CD14-positive monocyte (primary cell): ENCODE results near the gene COX6A1. TPM values are rescaled to one million over a fixed set of nuclear protein-coding genes. Genes with fewer than 3 reads are reported as not detected.

Experiments used
- DNase-seq, 3 donors: peaks; one replicate each; pipeline ENCODE4 v3.0.0-alpha.2; 2011 to 2022
- H2AFZ ChIP-seq: 2 replicates; pipeline ENCODE4 v1.6.0; 2012; ENCODE audit warnings: mild to moderate bottlenecking, low read depth, low read length, inconsistent platforms; ENCODE audit not compliant: insufficient read depth, poor library complexity, severe bottlenecking
- H3K27ac ChIP-seq, 2 donors: 1 replicate in 1 of 2; 2 replicates in 1 of 2; pipeline ENCODE4 v1.5.1; 2012 to 2013; ENCODE audit warnings: low read length in 2 of 2, control low read depth in 1 of 2, inconsistent platforms in 1 of 2, low read depth in 1 of 2, mild to moderate bottlenecking in 1 of 2
- H3K27me3 ChIP-seq, 2 donors: one replicate each; pipeline versions ENCODE4 v1.6.0 to v1.6.1; 2011 to 2013; ENCODE audit warnings: low read length in 2 of 2; ENCODE audit not compliant: control insufficient read depth in 2 of 2, insufficient read depth in 2 of 2
- H3K36me3 ChIP-seq, 2 donors: replicated peaks in 1 of 2; 1 replicate in 1 of 2; 2 replicates in 1 of 2; pipeline versions ENCODE4 v1.5.1 to v1.6.1; 2012 to 2013; ENCODE audit warnings: low read length in 2 of 2, control low read depth in 1 of 2, inconsistent platforms in 1 of 2, mild to moderate bottlenecking in 1 of 2; ENCODE audit not compliant: insufficient read depth in 2 of 2, control insufficient read depth in 1 of 2
- H3K4me1 ChIP-seq, 2 donors: 1 replicate in 1 of 2; 2 replicates in 1 of 2; pipeline versions ENCODE4 v1.5.1 to v1.6.1; 2012 to 2013; ENCODE audit warnings: low read length in 2 of 2, control low read depth in 1 of 2, inconsistent platforms in 1 of 2, mild to moderate bottlenecking in 1 of 2, moderate library complexity in 1 of 2; ENCODE audit not compliant: insufficient read depth in 2 of 2, control insufficient read depth in 1 of 2
- H3K4me2 ChIP-seq: replicated peaks from 2 replicates; pipeline ENCODE3; 2012; ENCODE audit warnings: low read length, moderate library complexity, mild to moderate bottlenecking; ENCODE audit not compliant: poor library complexity, severe bottlenecking; ENCODE audit errors: extremely low read depth
- H3K4me3 ChIP-seq, 3 experiments: fragments of 200-600 bp in 1 of 3; sonication (generic) in 1 of 3; replicated peaks in 1 of 3; 1 replicate in 2 of 3; 2 replicates in 1 of 3; pipeline ENCODE4 v1.5.1; 2011 to 2013; ENCODE audit warnings: low read length in 3 of 3, mild to moderate bottlenecking in 3 of 3, control low read depth in 2 of 3, low read depth in 2 of 3, inconsistent platforms in 1 of 3, moderate library complexity in 1 of 3
- H3K79me2 ChIP-seq: 2 replicates; pipeline ENCODE4 v1.6.0; 2012; ENCODE audit warnings: mild to moderate bottlenecking, control low read depth, inconsistent platforms, low read length, moderate library complexity; ENCODE audit not compliant: insufficient read depth
- H3K9ac ChIP-seq: 2 replicates; pipeline ENCODE4 v1.6.0; 2017; ENCODE audit warnings: low read length, mild to moderate bottlenecking; ENCODE audit not compliant: insufficient read depth, poor library complexity, severe bottlenecking
- H3K9me3 ChIP-seq, 2 donors: replicated peaks in 1 of 2; 1 replicate in 1 of 2; 2 replicates in 1 of 2; pipeline versions ENCODE4 v1.5.1 to v1.6.1; 2012 to 2013; ENCODE audit warnings: low read length in 2 of 2, control low read depth in 1 of 2; ENCODE audit not compliant: control insufficient read depth in 1 of 2, insufficient read depth in 1 of 2
- H4K20me1 ChIP-seq: 2 replicates; pipeline ENCODE4 v1.6.0; 2012; ENCODE audit warnings: mild to moderate bottlenecking, low read length, control low read depth, moderate library complexity; ENCODE audit not compliant: insufficient read depth
- H3K27ac Mint-ChIP-seq, 7 donors: one replicate each; pipeline ENCODE4 v1.8.0; 2020; ENCODE audit warnings: mild to moderate bottlenecking in 7 of 7, mixed read lengths in 7 of 7, moderate library complexity in 6 of 7, inconsistent platforms in 2 of 7
- H3K27me3 Mint-ChIP-seq, 3 donors: one replicate each; pipeline ENCODE4 v1.8.0; 2021 to 2022; ENCODE audit warnings: low read depth in 3 of 3, mild to moderate bottlenecking in 3 of 3, mixed read lengths in 3 of 3, moderate library complexity in 3 of 3, inconsistent platforms in 1 of 3
- H3K36me3 Mint-ChIP-seq, 2 donors: one replicate each; pipeline ENCODE4 v1.8.0; 2020; ENCODE audit warnings: mixed read lengths in 2 of 2, inconsistent platforms in 1 of 2, mild to moderate bottlenecking in 1 of 2
- H3K4me1 Mint-ChIP-seq: one replicate; pipeline ENCODE4 v1.8.0; 2020; ENCODE audit warnings: mild to moderate bottlenecking, mixed read lengths
- H3K4me3 Mint-ChIP-seq, 2 donors: one replicate each; pipeline ENCODE4 v1.8.0; 2020; ENCODE audit warnings: mild to moderate bottlenecking in 2 of 2, mixed read lengths in 2 of 2, moderate library complexity in 1 of 2
- H3K9me3 Mint-ChIP-seq, 7 donors: one replicate each; pipeline ENCODE4 v1.8.0; 2020 to 2022; ENCODE audit warnings: mixed read lengths in 7 of 7, mild to moderate bottlenecking in 6 of 7, moderate library complexity in 6 of 7, inconsistent platforms in 2 of 7
- WGBS: methylation state at CpG from one replicate; pipeline ENCODE4 v1.1.5; 2013; ENCODE audit warnings: missing lambda C conversion rate; ENCODE audit not compliant: insufficient coverage; 5-methylcytosine and 5-hydroxymethylcytosine counted together
- intact Hi-C, 2 donors: fragments of 100-400 bp; cut with micrococcal nuclease; formaldehyde crosslinking; loops; one replicate each; pipeline versions ENCODE4 v1.15.0 to v1.15.1; 2023
- polyA plus RNA-seq, 3 donors: library from polyadenylated mRNA; depleted of rRNA in 1 of 3; unstranded in 2 of 3; stranded (reverse) in 1 of 3; fragments of 300-500 nt in 2 of 3; fragments of >200 nt in 1 of 3; fragmentation: Illumina TruSeq in 2 of 3; gene quantifications; 1 replicate in 2 of 3; 2 replicates in 1 of 3; pipeline ENCODE4 v1.2.3, GENCODE V29; 2012 to 2021
- TF ChIP-seq, protein P1 (sequence below): fragments of 200-600 bp; IDR thresholded peaks from one replicate; pipeline ENCODE4 v1.8.0; 2022; ENCODE audit warnings: antibody characterized with exemption, mild to moderate bottlenecking

COX6A1 gene
- polyA plus RNA-seq, 3 donors: 345 to 924 (median 901) TPM

DNA sequence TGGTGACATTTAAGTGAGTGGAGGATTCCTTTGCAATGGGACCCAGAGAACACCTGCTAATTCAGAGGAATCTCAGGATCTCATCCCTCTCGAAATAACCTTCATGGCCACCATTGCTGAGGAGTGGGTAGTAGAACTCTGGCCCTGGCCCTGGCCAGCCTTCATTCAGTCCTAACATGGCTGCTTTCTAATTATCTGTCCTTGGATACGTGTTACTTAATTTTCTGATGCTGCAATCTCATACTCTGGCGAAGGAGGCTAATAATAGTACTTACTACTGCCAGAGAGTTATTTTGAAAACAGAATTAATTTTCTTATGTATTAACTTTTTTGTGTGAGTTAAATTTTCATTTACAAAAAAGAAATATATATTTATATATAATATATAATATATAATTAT lies 12.1 kb upstream of the COX6A1 start:
- H3K9ac ChIP-seq: no peak overlapping the region
- DNase-seq: no peak
- WGBS: no CpG with 5 or more reads among the region's 3 CpGs
- H3K27me3 Mint-ChIP-seq: peaks cover 14 to 21% (median 15%) of the 10 kb centered on the region in 3 donors
- H3K27ac Mint-ChIP-seq: no peak overlapping the region
- intact Hi-C loops: no loop called here
- H3K27me3 ChIP-seq: peaks cover 0 to 4% of the 10 kb centered on the region in 2 donors
- H3K36me3 ChIP-seq: no peaks in the 10 kb centered on the region
- no peaks in the 10 kb centered on the region for H3K36me3 Mint-ChIP-seq
- TF ChIP-seq, protein P1, sequence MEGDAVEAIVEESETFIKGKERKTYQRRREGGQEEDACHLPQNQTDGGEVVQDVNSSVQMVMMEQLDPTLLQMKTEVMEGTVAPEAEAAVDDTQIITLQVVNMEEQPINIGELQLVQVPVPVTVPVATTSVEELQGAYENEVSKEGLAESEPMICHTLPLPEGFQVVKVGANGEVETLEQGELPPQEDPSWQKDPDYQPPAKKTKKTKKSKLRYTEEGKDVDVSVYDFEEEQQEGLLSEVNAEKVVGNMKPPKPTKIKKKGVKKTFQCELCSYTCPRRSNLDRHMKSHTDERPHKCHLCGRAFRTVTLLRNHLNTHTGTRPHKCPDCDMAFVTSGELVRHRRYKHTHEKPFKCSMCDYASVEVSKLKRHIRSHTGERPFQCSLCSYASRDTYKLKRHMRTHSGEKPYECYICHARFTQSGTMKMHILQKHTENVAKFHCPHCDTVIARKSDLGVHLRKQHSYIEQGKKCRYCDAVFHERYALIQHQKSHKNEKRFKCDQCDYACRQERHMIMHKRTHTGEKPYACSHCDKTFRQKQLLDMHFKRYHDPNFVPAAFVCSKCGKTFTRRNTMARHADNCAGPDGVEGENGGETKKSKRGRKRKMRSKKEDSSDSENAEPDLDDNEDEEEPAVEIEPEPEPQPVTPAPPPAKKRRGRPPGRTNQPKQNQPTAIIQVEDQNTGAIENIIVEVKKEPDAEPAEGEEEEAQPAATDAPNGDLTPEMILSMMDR: no peak
- no peaks in the 10 kb centered on the region for H3K79me2 ChIP-seq
- H3K4me3 Mint-ChIP-seq: no peak overlapping the region
- peaks cover 5% of the 10 kb centered on the region for H3K4me1 Mint-ChIP-seq
- no peak overlapping the region for H2AFZ ChIP-seq
- H3K9me3 ChIP-seq: peaks cover 0 to 3% of the 10 kb centered on the region in 2 donors
- H4K20me1 ChIP-seq: no peaks in the 10 kb centered on the region
- H3K27ac ChIP-seq: no peak overlapping the region
- no peak overlapping the region for H3K4me2 ChIP-seq
- peaks cover 0 to 11% (median 5%) of the 10 kb centered on the region in 7 donors for H3K9me3 Mint-ChIP-seq
- no peaks in the 10 kb centered on the region for H3K4me1 ChIP-seq
- H3K4me3 ChIP-seq: no peak overlapping the region

DNA sequence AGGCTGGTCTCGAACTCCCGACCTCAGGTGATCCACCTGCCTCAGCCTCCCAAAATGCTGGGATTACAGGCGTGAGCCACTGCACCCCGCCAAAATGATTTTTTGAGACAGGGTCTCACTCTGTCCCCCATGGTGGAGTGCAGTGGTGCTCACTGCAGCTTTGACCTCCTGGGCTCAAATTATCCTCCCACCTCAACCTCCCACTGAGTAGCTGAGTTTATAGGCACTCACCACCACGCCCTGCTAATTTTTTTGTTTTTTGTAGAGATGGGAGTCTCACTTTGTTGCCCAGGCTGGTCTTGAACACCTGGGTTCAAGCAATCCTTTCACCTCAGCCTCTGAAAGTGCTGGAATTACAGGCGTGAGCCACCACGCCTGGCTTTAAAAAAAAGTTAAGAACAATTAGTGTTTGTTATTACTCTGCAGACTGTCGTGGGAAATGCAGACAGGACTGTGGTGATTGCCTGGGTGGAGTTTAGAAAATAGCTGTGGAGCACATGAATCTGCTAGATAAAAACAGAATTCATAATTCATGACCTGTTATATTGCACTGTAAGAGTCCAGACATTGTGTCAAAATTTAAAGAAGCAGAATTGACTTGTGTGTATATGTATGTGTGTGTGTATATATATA lies 9.2 kb upstream of the COX6A1 start:
- peaks cover 2% of the 10 kb centered on the region for H3K4me1 Mint-ChIP-seq
- H3K4me3 Mint-ChIP-seq: no peak overlapping the region
- Histone ChIP-seq H4K20me1 (no peaks in the 10 kb centered on the region), H3K4me3 (no peak overlapping the region), H3K27ac (no peak overlapping the region), H3K36me3 (no peaks in the 10 kb centered on the region), H3K4me1 (no peaks in the 10 kb centered on the region), H3K9ac (no peak overlapping the region), H3K79me2 (no peaks in the 10 kb centered on the region), H3K4me2 (no peak overlapping the region), H2AFZ (no peak overlapping the region), H3K27me3 (peaks cover 0 to 4% of the 10 kb centered on the region in 2 donors), H3K9me3 (peaks cover 0 to 3% of the 10 kb centered on the region in 2 donors)
- H3K9me3 Mint-ChIP-seq: peaks cover 0 to 8% (median 3%) of the 10 kb centered on the region in 7 donors
- H3K27me3 Mint-ChIP-seq: peaks cover 11 to 29% (median 17%) of the 10 kb centered on the region in 3 donors
- no peak for DNase-seq
- no peak overlapping the region for H3K27ac Mint-ChIP-seq
- WGBS: 60% methylated on average over 4 of the region's 8 CpGs
- intact Hi-C loops: no loop called here
- no peaks in the 10 kb centered on the region for H3K36me3 Mint-ChIP-seq
- TF ChIP-seq, protein P1: no peak
